Activated T-cell treated with anti-CD3 and anti-CD28 coated beads, Interleukin-2, amount 50 U/mL, for 24 hours (primary cell): ENCODE results near the gene ELK3.

Source experiments
- DNase-seq: peaks from one replicate; pipeline ENCODE4 v3.0.0-alpha.2; 2020
- H3K27ac Mint-ChIP-seq: 2 replicates; pipeline ENCODE4 v1.8.0; 2020; ENCODE audit warnings: mild to moderate bottlenecking, mixed read lengths
- H3K27me3 Mint-ChIP-seq: 2 replicates; pipeline ENCODE4 v1.8.0; 2020; ENCODE audit warnings: mixed read lengths
- H3K36me3 Mint-ChIP-seq: 2 replicates; pipeline ENCODE4 v1.8.0; 2020; ENCODE audit warnings: low read depth, mixed read lengths
- H3K4me1 Mint-ChIP-seq: 2 replicates; pipeline ENCODE4 v1.8.0; 2020; ENCODE audit warnings: low read depth, mixed read lengths
- H3K4me3 Mint-ChIP-seq: 2 replicates; pipeline ENCODE4 v1.8.0; 2020; ENCODE audit warnings: mild to moderate bottlenecking, moderate library complexity, mixed read lengths
- H3K9me3 Mint-ChIP-seq: 2 replicates; pipeline ENCODE4 v1.8.0; 2020; ENCODE audit warnings: mixed read lengths

Gene ELK3

GRCh38 chr12:96193725-96194575 lies at the start of gene ELK3:
Gene ELK3, plus strand, starts transcription at chr12:96194375.
- DNase-seq, result peak; percentile 74
- Mint-ChIP-seq H3K9me3 (no peaks in the 10 kb centered on the region), H3K36me3 (peaks cover 18% of the 10 kb centered on the region), H3K27me3 (no peaks in the 10 kb centered on the region), H3K4me1 (peaks cover 65% of the 10 kb centered on the region), H3K4me3 (peak within 1 kb of the TSS; percentile 93), H3K27ac (peak within 1 kb of the TSS; percentile 98)

DNA sequence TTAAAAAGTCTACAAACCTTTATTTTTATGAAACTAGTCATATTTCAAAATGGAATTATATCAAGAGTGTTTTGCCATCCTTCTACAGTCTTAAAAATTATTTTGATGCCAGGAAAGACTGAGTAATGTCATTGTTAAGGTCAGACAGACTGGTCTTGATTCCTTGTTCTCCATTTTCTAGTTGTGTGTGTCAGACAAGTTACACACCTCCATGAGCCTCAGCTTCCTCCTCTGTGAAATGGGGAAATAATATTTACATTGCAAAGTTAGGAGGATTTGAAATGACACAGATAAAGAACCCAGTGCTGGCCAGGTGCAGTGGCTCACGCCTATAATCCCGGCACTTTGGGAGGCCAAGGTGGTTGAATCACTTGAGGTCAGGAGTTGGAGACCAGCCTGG lies 47.4 kb upstream of the ELK3 start:
- Mint-ChIP-seq H3K9me3 (no peaks in the 10 kb centered on the region), H3K4me3 (no peak overlapping the region), H3K27me3 (no peaks in the 10 kb centered on the region), H3K4me1 (peaks cover 20% of the 10 kb centered on the region), H3K36me3 (no peaks in the 10 kb centered on the region), H3K27ac (no peak overlapping the region)
- no peak for DNase-seq

GRCh38 chr12:96150442-96150841 lies 43.7 kb upstream of the ELK3 start:
- no peak overlapping the region for H3K4me3 Mint-ChIP-seq
- no peaks in the 10 kb centered on the region for H3K9me3 Mint-ChIP-seq
- H3K36me3 Mint-ChIP-seq, result no peaks in the 10 kb centered on the region
- H3K27me3 Mint-ChIP-seq, result no peaks in the 10 kb centered on the region
- H3K4me1 Mint-ChIP-seq, result no peaks in the 10 kb centered on the region
- H3K27ac Mint-ChIP-seq, result no peak overlapping the region
- no peak for DNase-seq

DNA sequence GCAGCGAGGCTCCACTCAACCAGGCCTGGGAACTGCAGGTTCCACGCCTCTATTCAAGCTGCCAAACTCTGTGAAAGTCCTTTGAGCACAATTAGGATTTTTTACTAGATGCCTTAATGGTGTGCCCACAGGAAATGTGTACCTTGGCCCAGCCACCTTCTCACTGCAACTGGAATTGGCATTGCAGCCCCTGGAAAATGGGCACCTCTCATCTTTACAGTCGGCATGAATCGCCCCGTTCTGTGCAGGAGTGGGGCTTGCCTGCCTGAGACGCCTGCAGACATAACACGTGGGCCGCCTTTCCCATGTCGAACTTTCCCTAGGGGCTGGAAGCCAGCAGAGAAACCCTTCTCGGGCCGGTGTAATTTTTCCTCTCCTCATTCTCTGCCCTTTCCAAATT lies 42.0 kb upstream of the ELK3 start:
- H3K9me3 Mint-ChIP-seq, result no peaks in the 10 kb centered on the region
- H3K27ac Mint-ChIP-seq, result no peak overlapping the region

DNA sequence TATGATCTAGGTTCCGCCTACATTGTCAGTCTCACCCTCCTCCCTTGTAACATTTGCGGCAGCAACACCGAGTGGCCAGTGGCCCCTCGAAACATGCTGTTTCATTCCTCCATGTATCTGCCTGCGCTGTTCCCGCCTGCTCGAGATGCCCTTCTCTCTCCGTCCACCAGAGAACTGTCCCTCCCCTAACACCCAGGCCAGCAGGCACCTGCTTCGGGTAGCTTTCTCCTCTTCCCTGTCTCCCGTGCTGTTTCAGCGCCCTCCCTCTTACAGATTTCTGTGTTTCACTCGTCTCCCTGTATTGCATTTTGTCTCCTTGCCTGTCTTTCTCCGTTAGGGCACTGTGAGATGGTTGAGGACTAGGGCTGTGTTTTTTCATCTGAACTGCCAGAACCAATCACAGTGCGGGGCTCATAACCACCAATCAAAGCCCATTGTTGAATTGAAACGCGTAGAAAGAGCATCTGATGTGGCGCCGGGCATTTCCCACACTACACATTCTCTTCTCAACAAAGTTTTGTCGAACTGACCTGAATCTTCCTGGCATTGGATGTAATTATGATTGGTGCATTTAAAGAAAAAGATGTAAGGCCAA lies 40.9 kb upstream of the ELK3 start:
- Mint-ChIP-seq H3K36me3 (no peaks in the 10 kb centered on the region), H3K4me1 (no peaks in the 10 kb centered on the region), H3K9me3 (no peaks in the 10 kb centered on the region), H3K27ac (no peak overlapping the region), H3K27me3 (no peaks in the 10 kb centered on the region), H3K4me3 (no peak overlapping the region)
- DNase-seq, result no peak

More for the DNA sequence above, 42.0 kb upstream of the ELK3 start:
- no peak overlapping the region for H3K4me3 Mint-ChIP-seq
- H3K27me3 Mint-ChIP-seq, result no peaks in the 10 kb centered on the region
- H3K36me3 Mint-ChIP-seq, result no peaks in the 10 kb centered on the region
- DNase-seq, result no peak
- H3K4me1 Mint-ChIP-seq, result no peaks in the 10 kb centered on the region

DNA sequence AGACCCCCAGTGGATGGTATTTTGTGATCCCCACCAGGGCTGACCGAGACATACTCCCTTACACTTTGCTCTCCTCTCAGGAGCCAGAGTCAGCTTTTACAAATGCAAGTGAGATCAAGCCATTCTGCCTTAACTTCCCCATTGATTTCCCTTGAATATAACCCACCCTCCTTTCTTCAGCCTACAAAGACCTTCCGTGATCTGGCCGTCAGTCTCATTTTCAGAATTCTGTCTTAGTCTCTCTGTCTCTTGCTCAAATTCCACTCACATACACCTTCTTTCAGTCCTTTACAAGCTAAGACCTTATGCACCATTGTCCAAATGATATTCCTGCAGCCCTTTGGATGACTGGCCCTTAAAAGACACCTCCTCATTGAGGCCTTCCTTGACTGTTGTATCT lies 39.0 kb upstream of the ELK3 start:
- no peaks in the 10 kb centered on the region for H3K4me1 Mint-ChIP-seq
- H3K4me3 Mint-ChIP-seq, result no peak overlapping the region
- no peak overlapping the region for H3K27ac Mint-ChIP-seq
- no peaks in the 10 kb centered on the region for H3K36me3 Mint-ChIP-seq
- H3K9me3 Mint-ChIP-seq, result no peaks in the 10 kb centered on the region
- no peaks in the 10 kb centered on the region for H3K27me3 Mint-ChIP-seq
- no peak for DNase-seq

DNA sequence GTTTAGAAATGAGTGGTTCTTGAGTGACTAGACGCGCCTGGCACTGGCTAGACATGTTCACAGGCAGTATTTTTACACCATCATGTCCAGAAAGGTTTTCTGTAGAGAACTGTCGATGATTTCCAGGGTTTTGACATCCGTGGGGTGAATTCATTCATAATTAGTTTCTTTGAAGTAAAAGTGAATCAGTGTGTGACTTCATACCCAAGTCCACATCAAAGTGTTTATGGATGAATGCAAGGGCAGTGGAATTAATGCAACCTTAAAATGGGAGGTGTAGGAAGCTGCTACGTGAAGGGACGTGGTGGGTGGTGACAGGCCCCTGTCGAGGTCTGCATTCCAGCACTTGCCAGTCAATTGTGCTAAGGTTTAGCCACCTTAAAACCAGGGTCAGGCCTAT lies 38.4 kb upstream of the ELK3 start:
- no peak overlapping the region for H3K27ac Mint-ChIP-seq
- no peak for DNase-seq
- H3K9me3 Mint-ChIP-seq, result no peaks in the 10 kb centered on the region
- no peaks in the 10 kb centered on the region for H3K4me1 Mint-ChIP-seq
- H3K4me3 Mint-ChIP-seq, result no peak overlapping the region
- H3K27me3 Mint-ChIP-seq, result no peaks in the 10 kb centered on the region
- H3K36me3 Mint-ChIP-seq, result no peaks in the 10 kb centered on the region

DNA sequence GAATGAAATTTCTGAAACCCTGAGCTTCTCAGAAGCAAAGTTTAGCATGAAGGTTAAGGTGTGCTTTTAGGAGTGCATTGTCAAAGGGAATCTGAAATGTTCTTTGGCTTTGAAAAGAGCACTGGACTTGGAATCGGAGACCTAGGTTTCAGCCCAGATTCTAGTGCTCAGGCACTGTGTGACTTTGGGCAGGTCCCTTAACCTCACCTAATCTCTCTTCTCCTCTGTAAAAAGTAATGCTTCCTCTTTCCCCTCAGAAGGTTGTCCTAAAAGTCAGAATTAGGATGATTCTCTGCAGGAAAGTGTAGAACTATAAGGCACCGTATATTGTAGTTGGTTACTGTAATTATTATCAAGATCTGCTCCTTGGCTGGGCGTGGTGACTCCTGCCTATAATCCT lies 38.0 kb upstream of the ELK3 start:
- no peaks in the 10 kb centered on the region for H3K36me3 Mint-ChIP-seq
- H3K27ac Mint-ChIP-seq, result no peak overlapping the region
- no peaks in the 10 kb centered on the region for H3K27me3 Mint-ChIP-seq
- H3K9me3 Mint-ChIP-seq, result no peaks in the 10 kb centered on the region
- no peak for DNase-seq
- H3K4me3 Mint-ChIP-seq, result no peak overlapping the region
- H3K4me1 Mint-ChIP-seq, result no peaks in the 10 kb centered on the region

- DNase-seq, result no peak
- H3K9me3 Mint-ChIP-seq, result no peaks in the 10 kb centered on the region
- H3K27ac Mint-ChIP-seq, result no peak overlapping the region
- H3K36me3 Mint-ChIP-seq, result no peaks in the 10 kb centered on the region
- peaks cover 4% of the 10 kb centered on the region for H3K4me1 Mint-ChIP-seq
- H3K27me3 Mint-ChIP-seq, result no peaks in the 10 kb centered on the region
- no peak overlapping the region for H3K4me3 Mint-ChIP-seq
Measured at GRCh38 chr12:96157427-96157826, 36.7 kb upstream of the ELK3 start.

- Mint-ChIP-seq H3K27ac (no peak overlapping the region), H3K4me3 (no peak overlapping the region), H3K9me3 (no peaks in the 10 kb centered on the region), H3K4me1 (peaks cover 4% of the 10 kb centered on the region), H3K36me3 (no peaks in the 10 kb centered on the region), H3K27me3 (no peaks in the 10 kb centered on the region)
- DNase-seq, result no peak
Measured at GRCh38 chr12:96164951-96165811, 29.0 kb upstream of the ELK3 start.

- Mint-ChIP-seq H3K27ac (no peak overlapping the region), H3K27me3 (no peaks in the 10 kb centered on the region), H3K4me3 (no peak overlapping the region), H3K4me1 (no peaks in the 10 kb centered on the region), H3K36me3 (no peaks in the 10 kb centered on the region), H3K9me3 (no peaks in the 10 kb centered on the region)
- DNase-seq, result no peak
Measured at GRCh38 chr12:96166765-96167164, 27.4 kb upstream of the ELK3 start.

GRCh38 chr12:96167492-96167891 lies 26.7 kb upstream of the ELK3 start:
- no peaks in the 10 kb centered on the region for H3K36me3 Mint-ChIP-seq
- DNase-seq, result no peak
- no peaks in the 10 kb centered on the region for H3K27me3 Mint-ChIP-seq
- no peak overlapping the region for H3K4me3 Mint-ChIP-seq
- no peaks in the 10 kb centered on the region for H3K9me3 Mint-ChIP-seq
- no peaks in the 10 kb centered on the region for H3K4me1 Mint-ChIP-seq
- no peak overlapping the region for H3K27ac Mint-ChIP-seq

DNA sequence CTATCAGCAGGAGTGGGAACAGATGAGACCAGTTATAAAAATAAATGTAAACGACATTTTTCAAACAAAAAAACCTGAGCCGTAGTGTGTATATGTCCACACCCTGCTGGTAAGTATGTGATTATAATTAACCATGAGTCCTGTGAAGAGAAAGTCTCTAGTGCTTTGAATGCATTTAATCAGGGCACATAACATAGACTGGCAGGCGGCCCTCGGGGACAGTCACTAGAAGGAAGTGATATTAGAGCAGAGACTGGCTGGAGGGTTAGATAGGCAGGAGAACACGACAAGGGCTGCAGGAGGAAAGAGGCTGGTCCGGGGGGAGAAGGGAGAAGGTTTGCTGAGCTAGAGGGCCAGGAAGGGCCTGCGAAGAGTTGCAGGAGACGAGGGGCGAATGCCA lies 23.8 kb upstream of the ELK3 start:
- Mint-ChIP-seq H3K4me3 (no peak overlapping the region), H3K27ac (no peak overlapping the region), H3K9me3 (no peaks in the 10 kb centered on the region), H3K4me1 (no peaks in the 10 kb centered on the region), H3K36me3 (no peaks in the 10 kb centered on the region), H3K27me3 (no peaks in the 10 kb centered on the region)
- DNase-seq, result no peak

- no peaks in the 10 kb centered on the region for H3K27me3 Mint-ChIP-seq
- no peak overlapping the region for H3K27ac Mint-ChIP-seq
- H3K9me3 Mint-ChIP-seq, result no peaks in the 10 kb centered on the region
- DNase-seq, result no peak
- H3K4me1 Mint-ChIP-seq, result peaks cover 2% of the 10 kb centered on the region
- peaks cover 2% of the 10 kb centered on the region for H3K36me3 Mint-ChIP-seq
- no peak overlapping the region for H3K4me3 Mint-ChIP-seq
Measured at GRCh38 chr12:96170762-96171161, 23.4 kb upstream of the ELK3 start.

GRCh38 chr12:96171905-96172304 lies 22.3 kb upstream of the ELK3 start:
- no peak overlapping the region for H3K4me3 Mint-ChIP-seq
- H3K4me1 Mint-ChIP-seq, result peaks cover 12% of the 10 kb centered on the region
- peaks cover 7% of the 10 kb centered on the region for H3K9me3 Mint-ChIP-seq
- H3K27me3 Mint-ChIP-seq, result no peaks in the 10 kb centered on the region
- no peak overlapping the region for H3K27ac Mint-ChIP-seq
- peaks cover 11% of the 10 kb centered on the region for H3K36me3 Mint-ChIP-seq
- no peak for DNase-seq
